HG03378 (cell line): Measurements from ENCODE around the gene ETV6.

ENCODE experiments used
- ATAC-seq: cut with Tn5 transposase; IDR thresholded peaks from one replicate; pipeline ENCODE4 v1.9.1; 2021; ENCODE audit warnings: mild to moderate bottlenecking, moderate library complexity; ENCODE audit not compliant: unreplicated experiment

Gene ETV6

GRCh38 chr12:11642785-11643184, 6.7 kb upstream of the ETV6 start:
- no peak for ATAC-seq

GRCh38 chr12:11645391-11645790, 4.1 kb upstream of the ETV6 start:
- ATAC-seq: no peak

GRCh38 chr12:11648514-11649412, 711 bp upstream of the ETV6 start:
- peak; percentile 18 for ATAC-seq

- no peak for ATAC-seq
These were observed 1.1 kb downstream of the ETV6 start for GRCh38 chr12:11650286-11651281.

- ATAC-seq: no peak
These were observed 1.9 kb downstream of the ETV6 start for GRCh38 chr12:11651381-11651780.

- ATAC-seq: no peak
These were observed 2.3 kb downstream of the ETV6 start for GRCh38 chr12:11651785-11652184.

GRCh38 chr12:11652351-11653040, 3.0 kb downstream of the ETV6 start:
- ATAC-seq: peak; percentile 29

GRCh38 chr12:11653215-11653753, 3.8 kb downstream of the ETV6 start:
- ATAC-seq: peak; percentile 30

- no peak for ATAC-seq
These were observed 4.9 kb downstream of the ETV6 start for GRCh38 chr12:11654338-11654737.

- ATAC-seq: no peak
These were observed 5.3 kb downstream of the ETV6 start for GRCh38 chr12:11654802-11655201.

- no peak for ATAC-seq
These were observed 6.4 kb downstream of the ETV6 start for GRCh38 chr12:11655842-11656241.

- ATAC-seq: no peak
These were observed 7.1 kb downstream of the ETV6 start for GRCh38 chr12:11656550-11656949.

GRCh38 chr12:11657511-11657910, 8.0 kb downstream of the ETV6 start:
- ATAC-seq: no peak

- no peak for ATAC-seq
These were observed 9.3 kb downstream of the ETV6 start for GRCh38 chr12:11658791-11659190.

- ATAC-seq: no peak
These were observed 11.2 kb downstream of the ETV6 start for GRCh38 chr12:11660624-11661023.

- ATAC-seq: no peak
These were observed 12.1 kb downstream of the ETV6 start for GRCh38 chr12:11661491-11662089.

- ATAC-seq: no peak
These were observed 12.9 kb downstream of the ETV6 start for GRCh38 chr12:11662369-11662768.

GRCh38 chr12:11663130-11663529, 13.7 kb downstream of the ETV6 start:
- ATAC-seq: no peak

- no peak for ATAC-seq
These were observed 14.6 kb downstream of the ETV6 start for GRCh38 chr12:11664101-11664500.
